ENCODE data around the gene FBXO8. TPM values are rescaled to one million over a fixed set of nuclear protein-coding genes. Genes with fewer than 3 reads are reported as not detected.

Gene FBXO8
- total RNA-seq, 1 experiment from 2014 or later: 7.5 TPM

GRCh38 chr4:174211622-174212044 is 71.8 kb downstream of the FBXO8 start:
- Mint-ChIP-seq H3K27me3 (ENCODE audit: low read depth) (peaks cover 86% of the 10 kb centered on the region), H3K4me1 (peaks cover 40% of the 10 kb centered on the region), H3K9me3 (no peaks in the 10 kb centered on the region), H3K4me3 (peak overlapping the region; percentile 44), H3K27ac (no peak overlapping the region), H3K36me3 (no peaks in the 10 kb centered on the region)
- ChIA-PET CTCF (interaction anchor here (1.1 to 1.9 kb wide), 2 partner anchors 9 to 11 kb away, joined by 4 read pairs; no protein-coding TSS in a partner anchor), POLR2A (no interaction called here)
- TF ChIP-seq NR1H2 (CRISPR knock-in tag; IDR thresholded peaks at IDR 0.05): no peak
- no peak for TF ChIP-seq JUN (CRISPR knock-in tag; IDR thresholded peaks at IDR 0.05)
- no peak for TF ChIP-seq TEAD1 (CRISPR knock-in tag; IDR thresholded peaks at IDR 0.05)
- no peak for TF ChIP-seq NFATC4 (CRISPR knock-in tag; IDR thresholded peaks at IDR 0.05)
- no peak for TF ChIP-seq CDX4 (CRISPR knock-in tag; IDR thresholded peaks at IDR 0.05; ENCODE audit: borderline replicate concordance)
- no peak for TF ChIP-seq ERG (CRISPR knock-in tag; IDR thresholded peaks at IDR 0.05)
- no peak for TF ChIP-seq AFF4 (CRISPR knock-in tag; IDR thresholded peaks at IDR 0.05; ENCODE audit: borderline replicate concordance)
- TF ChIP-seq ZMAT4 (CRISPR knock-in tag; IDR thresholded peaks at IDR 0.05): no peak
- no peak for TF ChIP-seq IRF2 (CRISPR knock-in tag; IDR thresholded peaks at IDR 0.05; ENCODE audit: borderline replicate concordance, low read depth)
- TF ChIP-seq PRRX2 (CRISPR knock-in tag; IDR thresholded peaks at IDR 0.05): no peak
- TF ChIP-seq CTCF (IDR thresholded peaks at IDR 0.05): no peak
- TF ChIP-seq ZNF232 (CRISPR knock-in tag; IDR thresholded peaks at IDR 0.05): no peak
- DNase-seq (ENCODE audit: low spot score) (no peak), ATAC-seq (no peak)

GRCh38 chr4:174210952-174211490 is 72.4 kb downstream of the FBXO8 start:
- DNase-seq (ENCODE audit: low spot score) (no peak), ATAC-seq (no peak)
- no peak overlapping the region for H3K27ac Mint-ChIP-seq
- H3K36me3 Mint-ChIP-seq: no peaks in the 10 kb centered on the region
- H3K9me3 Mint-ChIP-seq: no peaks in the 10 kb centered on the region
- H3K4me1 Mint-ChIP-seq: peaks cover 34% of the 10 kb centered on the region
- ChIA-PET POLR2A (no interaction called here), CTCF (interaction anchor here (1.9 kb wide), 1 partner anchor 11 kb away, joined by 4 read pairs; no protein-coding TSS in a partner anchor)
- peaks cover 80% of the 10 kb centered on the region for H3K27me3 Mint-ChIP-seq (ENCODE audit: low read depth)
- H3K4me3 Mint-ChIP-seq: no peak overlapping the region
- no peak for TF ChIP-seq MAX (CRISPR knock-in tag; IDR thresholded peaks at IDR 0.05)
- TF ChIP-seq TCF7 (CRISPR knock-in tag; IDR thresholded peaks at IDR 0.05; ENCODE audit: low read depth): no peak
- TF ChIP-seq FOXK1 (CRISPR knock-in tag; IDR thresholded peaks at IDR 0.05): no peak
- no peak for TF ChIP-seq MLX (CRISPR knock-in tag; IDR thresholded peaks at IDR 0.05)
- TF ChIP-seq NFATC4 (CRISPR knock-in tag; IDR thresholded peaks at IDR 0.05): no peak
- TF ChIP-seq EMX1 (CRISPR knock-in tag; IDR thresholded peaks at IDR 0.05): no peak
- TF ChIP-seq ZNF512 (CRISPR knock-in tag; IDR thresholded peaks at IDR 0.05; ENCODE audit: borderline replicate concordance): no peak

Measured in WTC11 (cell line).